ENCODE measurements around the gene FNTB. TPM values are rescaled to one million over a fixed set of nuclear protein-coding genes. Genes with fewer than 3 reads are reported as not detected.
A peak's percentile ranks its signal among the peaks of the same experiment; 100 is the strongest.

Gene FNTB
- total and polyA plus RNA-seq, 12 donors: 14.6 to 20.8 (median 16.5) TPM

DNA sequence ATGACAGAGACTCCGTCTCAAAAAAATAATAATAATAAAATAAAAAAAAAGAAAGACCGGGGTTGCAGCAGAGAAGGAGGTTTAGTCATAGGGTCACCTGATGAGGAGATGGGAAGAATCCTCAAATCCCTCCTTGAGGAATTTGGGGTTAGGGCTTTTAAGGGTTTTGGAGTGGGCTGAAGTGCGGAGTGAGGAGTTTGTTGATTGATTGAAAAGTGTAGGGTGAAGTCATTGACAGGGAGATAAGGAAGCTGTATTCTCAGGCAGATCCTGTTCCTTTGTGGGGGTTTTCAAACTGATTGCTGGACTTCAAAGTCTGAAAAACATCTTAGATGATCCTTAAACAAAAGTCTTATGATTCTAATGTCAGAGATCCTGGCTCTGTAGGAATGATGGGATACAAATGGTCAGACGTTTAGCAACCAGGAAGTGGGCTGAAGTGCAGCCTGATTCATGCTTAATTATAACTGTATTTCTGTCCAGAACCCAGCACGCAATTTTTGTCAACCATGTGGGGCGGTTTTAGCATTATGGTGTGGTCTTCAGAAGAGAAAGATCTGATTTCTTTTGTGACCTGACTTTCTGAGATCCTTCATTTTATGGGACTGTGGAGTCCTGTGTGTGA, 16.0 kb downstream of the FNTB start:
- H3K4me1 ChIP-seq: peaks cover 0 to 25% (median 6%) of the 10 kb centered on the region in 9 donors
- no peaks in the 10 kb centered on the region for H3K9me3 ChIP-seq
- intact Hi-C loops (cut with DNase I): loop anchor here in 1 of 10 donors (5.0 kb wide), 1 partner anchor 945 kb away; no protein-coding TSS in a partner anchor
- DNase-seq: no peak
- 73 to 75% methylated on average over 6 of the region's 6 CpGs for WGBS, 2 donors
- peak overlapping the region in 1 of 10 donors; percentile 49 for H3K27ac ChIP-seq
- H3K27me3 ChIP-seq: no peaks in the 10 kb centered on the region
- no peak for ATAC-seq
- peaks cover 0 to 20% (median 0%) of the 10 kb centered on the region in 9 donors for H3K36me3 ChIP-seq
- TF ChIP-seq, protein P1, sequence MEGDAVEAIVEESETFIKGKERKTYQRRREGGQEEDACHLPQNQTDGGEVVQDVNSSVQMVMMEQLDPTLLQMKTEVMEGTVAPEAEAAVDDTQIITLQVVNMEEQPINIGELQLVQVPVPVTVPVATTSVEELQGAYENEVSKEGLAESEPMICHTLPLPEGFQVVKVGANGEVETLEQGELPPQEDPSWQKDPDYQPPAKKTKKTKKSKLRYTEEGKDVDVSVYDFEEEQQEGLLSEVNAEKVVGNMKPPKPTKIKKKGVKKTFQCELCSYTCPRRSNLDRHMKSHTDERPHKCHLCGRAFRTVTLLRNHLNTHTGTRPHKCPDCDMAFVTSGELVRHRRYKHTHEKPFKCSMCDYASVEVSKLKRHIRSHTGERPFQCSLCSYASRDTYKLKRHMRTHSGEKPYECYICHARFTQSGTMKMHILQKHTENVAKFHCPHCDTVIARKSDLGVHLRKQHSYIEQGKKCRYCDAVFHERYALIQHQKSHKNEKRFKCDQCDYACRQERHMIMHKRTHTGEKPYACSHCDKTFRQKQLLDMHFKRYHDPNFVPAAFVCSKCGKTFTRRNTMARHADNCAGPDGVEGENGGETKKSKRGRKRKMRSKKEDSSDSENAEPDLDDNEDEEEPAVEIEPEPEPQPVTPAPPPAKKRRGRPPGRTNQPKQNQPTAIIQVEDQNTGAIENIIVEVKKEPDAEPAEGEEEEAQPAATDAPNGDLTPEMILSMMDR (IDR thresholded peaks at IDR 0.05): no peak
- no peak overlapping the region for H3K4me3 ChIP-seq

DNA sequence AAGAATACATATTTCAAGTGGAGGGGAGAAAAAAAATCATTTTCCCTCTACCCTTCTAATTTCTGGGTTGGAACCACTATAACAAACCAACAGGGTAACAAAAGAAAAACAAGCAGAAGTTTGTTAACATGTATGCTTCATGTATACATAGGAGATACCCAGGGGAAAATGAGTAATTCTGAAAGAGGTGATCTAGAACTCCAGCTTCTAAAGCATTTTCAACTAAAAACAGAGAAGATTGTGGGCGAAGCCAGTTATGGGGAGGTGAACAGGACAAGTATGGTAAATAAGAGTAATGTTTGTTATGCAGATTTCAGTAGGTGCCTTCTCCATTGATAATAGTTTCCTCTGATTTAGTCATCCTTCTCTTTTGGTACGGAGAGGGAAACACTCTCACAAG, 16.7 kb downstream of the FNTB start:
- no peak overlapping the region for H3K4me3 ChIP-seq
- ATAC-seq (no peak), DNase-seq (no peak)
- 91 to 95% methylated on average over 2 of the region's 2 CpGs for WGBS, 2 donors
- TF ChIP-seq, protein P1 (IDR thresholded peaks at IDR 0.05): no peak
- H3K4me1 ChIP-seq: peaks cover 0 to 23% (median 6%) of the 10 kb centered on the region in 9 donors
- peaks cover 0 to 20% (median 0%) of the 10 kb centered on the region in 9 donors for H3K36me3 ChIP-seq
- no peaks in the 10 kb centered on the region for H3K27me3 ChIP-seq
- H3K9me3 ChIP-seq: no peaks in the 10 kb centered on the region
- intact Hi-C loops (cut with DNase I): loop anchor here in 1 of 10 donors (5.0 kb wide), 1 partner anchor 946 kb away; no protein-coding TSS in a partner anchor
- no peak overlapping the region for H3K27ac ChIP-seq

DNA sequence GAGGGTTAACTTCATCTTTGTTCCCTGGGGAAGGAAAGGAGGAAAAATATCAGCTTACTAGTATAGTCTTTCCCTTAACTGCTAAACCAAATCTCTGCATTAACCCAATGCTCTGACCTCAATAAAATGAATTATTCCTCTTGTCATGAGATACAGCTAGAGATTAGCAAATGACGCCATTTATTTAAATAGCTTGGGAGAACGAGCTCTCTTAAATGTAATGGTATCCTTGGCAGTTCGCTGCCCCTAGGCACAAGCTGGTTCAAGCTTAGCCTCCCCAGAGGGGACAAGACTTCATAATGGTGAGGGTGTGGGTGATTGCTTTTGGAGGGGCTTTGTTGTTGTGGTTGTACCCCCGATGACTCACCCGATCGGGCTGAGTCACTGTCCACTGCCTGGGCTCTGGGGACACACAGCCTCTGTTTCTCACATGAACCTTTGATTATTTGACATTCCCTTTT, 19.6 kb downstream of the FNTB start:
- no peak overlapping the region for H3K4me3 ChIP-seq
- no peaks in the 10 kb centered on the region for H3K27me3 ChIP-seq
- peaks cover 0 to 20% (median 3%) of the 10 kb centered on the region in 9 donors for H3K4me1 ChIP-seq
- WGBS, 2 donors: 92 to 94% methylated on average over 6 of the region's 6 CpGs
- intact Hi-C loops (cut with DNase I): no loop called here
- H3K27ac ChIP-seq: no peak overlapping the region
- ATAC-seq: no peak
- H3K9me3 ChIP-seq: no peaks in the 10 kb centered on the region
- no peak for DNase-seq
- TF ChIP-seq, protein P1 (IDR thresholded peaks at IDR 0.05): no peak
- H3K36me3 ChIP-seq: peaks cover 0 to 44% (median 0%) of the 10 kb centered on the region in 9 donors

DNA sequence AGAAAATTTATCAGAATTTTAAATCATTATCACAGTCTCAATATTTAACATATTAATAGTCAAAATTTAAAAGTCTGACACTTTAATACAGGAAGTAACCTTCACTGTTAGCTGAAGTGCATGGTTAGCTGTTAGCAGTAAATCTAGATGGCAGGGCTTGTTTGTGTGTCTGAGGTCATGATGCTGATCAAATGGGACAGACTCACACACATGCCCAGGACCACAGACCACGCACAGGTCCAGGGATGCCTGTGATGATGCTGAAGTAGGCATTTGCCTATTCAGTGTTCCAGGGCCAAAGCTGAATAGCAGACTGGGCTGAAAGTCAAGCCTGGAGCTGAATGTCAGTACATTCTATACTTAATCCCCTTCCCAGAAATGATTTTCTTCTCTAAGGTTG, 20.5 kb downstream of the FNTB start:
- ATAC-seq: no peak
- no peak overlapping the region for H3K4me3 ChIP-seq
- intact Hi-C loops (cut with DNase I): no loop called here
- H3K4me1 ChIP-seq: peaks cover 0 to 17% (median 0%) of the 10 kb centered on the region in 9 donors
- H3K9me3 ChIP-seq: no peaks in the 10 kb centered on the region
- H3K27ac ChIP-seq: no peak overlapping the region
- 85 to 96% methylated on average over 1 of the region's 1 CpG for WGBS, 2 donors
- TF ChIP-seq, protein P1 (IDR thresholded peaks at IDR 0.05): no peak
- peaks cover 0 to 53% (median 0%) of the 10 kb centered on the region in 9 donors for H3K36me3 ChIP-seq
- H3K27me3 ChIP-seq: no peaks in the 10 kb centered on the region
- no peak for DNase-seq
